Heart left ventricle (tissue), 16 donors: ENCODE measurements around the gene PREP. TPM values are rescaled to one million over a fixed set of nuclear protein-coding genes. Genes with fewer than 3 reads are reported as not detected.
A peak's percentile ranks its signal among the peaks of the same experiment; 100 is the strongest.

Experiments
- ATAC-seq, 4 donors: fragments of 200-7000 bp; cut with Tn5 transposase; one replicate each; pipeline ENCODE4 v1.9.1; 2020 to 2022; ENCODE audit warnings: moderate library complexity in 4 of 4, mild to moderate bottlenecking in 3 of 4, moderate number of reproducible peaks in 1 of 4
- DNase-seq, 5 donors: peaks; one replicate each; pipeline ENCODE4 v3.0.0-alpha.2; 2020
- H3K27ac ChIP-seq, 12 donors: fragments of 200-600 bp; sonication (generic) in 4 of 12; one replicate each; pipeline versions ENCODE4 v1.5.0 to v1.8.0; 2016 to 2022; ENCODE audit warnings: mild to moderate bottlenecking in 2 of 12
- H3K27me3 ChIP-seq, 9 donors: fragments of 200-600 bp; sonication (generic) in 2 of 9; one replicate each; pipeline versions ENCODE4 v1.5.1 to v1.8.0; 2016 to 2022; ENCODE audit warnings: mild to moderate bottlenecking in 3 of 9
- H3K36me3 ChIP-seq, 9 donors: fragments of 200-600 bp; sonication (generic) in 2 of 9; one replicate each; pipeline versions ENCODE4 v1.5.0 to v1.8.0; 2018 to 2022; ENCODE audit warnings: mild to moderate bottlenecking in 2 of 9
- H3K4me1 ChIP-seq, 12 donors: fragments of 200-600 bp; sonication (generic) in 4 of 12; one replicate each; pipeline versions ENCODE4 v1.5.0 to v1.8.0; 2016 to 2022; ENCODE audit warnings: mild to moderate bottlenecking in 3 of 12
- H3K4me3 ChIP-seq, 12 donors: fragments of 200-600 bp; sonication (generic) in 4 of 12; one replicate each; pipeline versions ENCODE4 v1.5.0 to v1.8.0; 2017 to 2022; ENCODE audit warnings: mild to moderate bottlenecking in 9 of 12, moderate library complexity in 4 of 12
- H3K9me3 ChIP-seq, 12 donors: fragments of 200-600 bp; sonication (generic) in 4 of 12; one replicate each; pipeline versions ENCODE4 v1.5.0 to v1.8.0; 2016 to 2022; ENCODE audit warnings: mild to moderate bottlenecking in 1 of 12
- POLR2A ChIP-seq, 2 donors: fragments of 450-650 bp; IDR thresholded peaks; one replicate each; pipeline ENCODE4 v1.6.1; 2017; ENCODE audit warnings: antibody characterized with exemption in 2 of 2, mild to moderate bottlenecking in 2 of 2, moderate library complexity in 2 of 2
- WGBS, 4 donors: extraction: QIAGEN DNeasy Blood & Tissue Kit in 2 of 4; methylation state at CpG; one replicate each; pipeline versions ENCODE4 v1.1.5 to v1.1.7; 2013 to 2018; 5-methylcytosine and 5-hydroxymethylcytosine counted together
- intact Hi-C, 10 donors: fragments of 100-400 bp; cut with DNase I; formaldehyde crosslinking; loops; one replicate each; pipeline versions ENCODE4 v1.11.1 to v1.14.2; 2022
- polyA plus RNA-seq, 2 donors: library from polyadenylated mRNA; stranded (reverse); fragments of 200-250 nt; gene quantifications; one replicate each; pipeline ENCODE4 v1.2.3, GENCODE V29; 2013
- total RNA-seq, 9 donors: library from RNA; depleted of rRNA in 2 of 9; stranded (reverse); fragments of >200 nt in 2 of 9; fragmentation: NEBNext Ultra II Directional in 3 of 9; extraction: Animal tissue kit (Norgen Biotek cat#: 25700) in 3 of 9; gene quantifications; one replicate each; pipeline versions ENCODE4 v1.1.0 to v1.2.4, GENCODE V29; 2016 to 2023
- TF ChIP-seq, protein P1 (sequence below), 12 donors: fragments of 200-600 bp; sonication (generic) in 4 of 12; IDR thresholded peaks; one replicate each; pipeline versions ENCODE4 v1.5.0 to v1.8.0; 2018 to 2022; ENCODE audit warnings: antibody characterized with exemption in 12 of 12, mild to moderate bottlenecking in 5 of 12
- donor health status: ischemic (EF 13 %, LVEDD 7.1; RV severe dilation, severe dysfunction).
- donor health status: healthy with polysubstance abuse.
- donor health status: DM: no; HTN: yes; CAD: no.
- donor health status: DM: no; HTN: no; CAD: no.
- donor health status: ischemic (EF 25% LVEDD 6.9; RV normal size, moderate dysfunction).
- donor health status: ischemic (EF 25% LVEDD 5.7; RV mildly dilated, moderate dysfunction).
- donor health status: healthy.
- donor health status: DM: yes; HTN: yes; CAD: no.
- donor health status: ischemic (EF 35%, LVEDD 5.7; RV mildly dilated, moderate dysfunction).
- donor health status: nonischemic (EF 11% LVEDD 7.7; RV severe dilation, severe dysfunction).
- donor health status: DM: yes; HTN: yes; CAD: no.
- donor health status: PGD.
- donor health status: ischemic (EF 29% LVEDD 5.4; RV normal size, mild dysfunction).
- donor health status: nonischemic (EF 23%, LVEDD 6.1; RV moderate dilation, normal function).

Gene PREP
- total and polyA plus RNA-seq, 11 donors, result 13.1 to 35.9 (median 29.6) TPM

DNA sequence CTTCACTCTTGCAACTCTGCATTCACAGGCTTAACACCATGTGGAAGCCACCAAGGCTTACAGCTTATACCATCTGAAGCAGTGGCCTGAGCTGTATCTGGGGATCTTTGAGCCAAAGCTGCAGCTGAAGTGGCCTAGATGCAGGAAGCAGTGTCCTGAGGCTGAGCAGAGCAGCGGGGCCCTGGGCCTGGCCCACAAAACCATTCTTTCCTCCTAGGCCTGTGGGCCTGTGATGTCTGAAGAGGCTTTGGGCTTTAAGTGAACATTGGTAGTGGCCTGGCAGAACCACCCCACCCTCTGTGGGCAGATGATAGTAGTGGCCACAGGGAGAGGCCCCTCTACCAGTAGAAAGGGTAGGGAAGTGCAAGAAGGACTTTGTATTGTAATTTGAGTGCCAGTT, 6.9 kb upstream of the PREP start:
- Histone ChIP-seq H3K27me3 (peaks cover 0 to 6% (median 0%) of the 10 kb centered on the region in 9 donors), H3K4me3 (no peak overlapping the region), H3K36me3 (no peaks in the 10 kb centered on the region), H3K9me3 (peaks cover 0 to 11% (median 0%) of the 10 kb centered on the region in 12 donors), H3K4me1 (no peaks in the 10 kb centered on the region), H3K27ac (no peak overlapping the region)
- no peak for ATAC-seq
- no peak for DNase-seq
- WGBS, 4 donors, result 80 to 95% (median 86%) methylated on average over 1 of the region's 1 CpG
- no peak for TF ChIP-seq POLR2A (IDR thresholded peaks at IDR 0.05)
- TF ChIP-seq, protein P1, sequence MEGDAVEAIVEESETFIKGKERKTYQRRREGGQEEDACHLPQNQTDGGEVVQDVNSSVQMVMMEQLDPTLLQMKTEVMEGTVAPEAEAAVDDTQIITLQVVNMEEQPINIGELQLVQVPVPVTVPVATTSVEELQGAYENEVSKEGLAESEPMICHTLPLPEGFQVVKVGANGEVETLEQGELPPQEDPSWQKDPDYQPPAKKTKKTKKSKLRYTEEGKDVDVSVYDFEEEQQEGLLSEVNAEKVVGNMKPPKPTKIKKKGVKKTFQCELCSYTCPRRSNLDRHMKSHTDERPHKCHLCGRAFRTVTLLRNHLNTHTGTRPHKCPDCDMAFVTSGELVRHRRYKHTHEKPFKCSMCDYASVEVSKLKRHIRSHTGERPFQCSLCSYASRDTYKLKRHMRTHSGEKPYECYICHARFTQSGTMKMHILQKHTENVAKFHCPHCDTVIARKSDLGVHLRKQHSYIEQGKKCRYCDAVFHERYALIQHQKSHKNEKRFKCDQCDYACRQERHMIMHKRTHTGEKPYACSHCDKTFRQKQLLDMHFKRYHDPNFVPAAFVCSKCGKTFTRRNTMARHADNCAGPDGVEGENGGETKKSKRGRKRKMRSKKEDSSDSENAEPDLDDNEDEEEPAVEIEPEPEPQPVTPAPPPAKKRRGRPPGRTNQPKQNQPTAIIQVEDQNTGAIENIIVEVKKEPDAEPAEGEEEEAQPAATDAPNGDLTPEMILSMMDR (IDR thresholded peaks at IDR 0.05), result no peak
- intact Hi-C loops, result loop anchor here in 2 of 10 donors (5.0 kb wide), 1 partner anchor 317 kb away; no protein-coding TSS in a partner anchor

DNA sequence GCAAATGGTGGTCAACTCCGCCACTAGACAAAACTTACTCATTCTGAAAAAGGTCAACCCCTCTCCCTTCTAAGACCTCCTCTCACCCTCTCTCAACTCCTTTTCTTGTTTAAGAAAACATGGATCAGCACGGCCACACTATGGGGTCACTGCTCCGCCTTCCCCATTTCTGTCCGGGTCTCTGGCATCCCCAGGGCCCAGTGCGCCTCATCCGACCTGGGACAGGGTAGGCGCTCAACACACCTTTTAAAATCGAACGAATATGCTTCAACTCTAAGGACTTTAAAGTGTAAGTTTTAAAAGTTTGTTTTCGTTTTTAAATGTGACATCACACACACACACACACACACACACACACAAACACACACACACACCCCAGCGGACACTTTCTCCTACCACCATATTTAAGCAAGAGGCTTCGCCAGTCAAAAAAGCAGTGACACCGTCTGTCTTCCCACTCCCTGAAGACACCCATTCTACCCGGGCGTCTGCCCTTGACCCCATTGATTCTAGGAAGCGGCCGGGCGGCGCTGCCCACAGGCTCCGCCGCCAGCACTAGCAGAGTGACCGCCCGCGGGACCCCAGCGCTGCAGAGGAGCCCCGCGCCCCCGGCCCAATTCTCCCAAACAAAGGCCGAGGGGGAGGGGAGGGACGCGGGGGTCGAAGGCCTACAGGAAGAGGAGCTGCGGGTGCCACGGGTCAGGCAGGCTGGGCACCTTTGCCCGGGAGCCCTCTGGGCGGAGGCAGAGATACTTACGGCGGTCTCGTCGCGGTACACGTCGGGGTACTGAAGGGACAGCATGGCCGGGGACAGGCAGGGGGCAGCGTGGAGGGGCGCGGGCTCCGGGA, 568 bp downstream of the PREP start:
- H3K27ac ChIP-seq, result peak overlapping the region; percentile 33 to 91 (median 85)
- H3K36me3 ChIP-seq, result peaks cover 0 to 4% (median 1%) of the 10 kb centered on the region in 9 donors
- ATAC-seq, result peak in 3 of 4 donors; percentile 21 to 41 (median 22)
- H3K4me3 ChIP-seq, result peak overlapping the region; percentile 70 to 100 (median 94)
- no peaks in the 10 kb centered on the region for H3K9me3 ChIP-seq
- H3K4me1 ChIP-seq, result peaks cover 0 to 53% (median 27%) of the 10 kb centered on the region in 12 donors
- TF ChIP-seq, protein P1 (IDR thresholded peaks at IDR 0.05), result no peak
- TF ChIP-seq POLR2A (IDR thresholded peaks at IDR 0.05), result no peak
- no peaks in the 10 kb centered on the region for H3K27me3 ChIP-seq
- intact Hi-C loops, result loop anchor here in 8 of 10 donors (2.0 to 5.0 kb wide), 5 partner anchors 85 to 315 kb away; a partner anchor contains a TSS
- 5 to 8% (median 5%) methylated on average over 32 to 48 of the region's 48 CpGs for WGBS, 4 donors
- DNase-seq, result peak in 2 of 5 donors; percentile 40 to 54

DNA sequence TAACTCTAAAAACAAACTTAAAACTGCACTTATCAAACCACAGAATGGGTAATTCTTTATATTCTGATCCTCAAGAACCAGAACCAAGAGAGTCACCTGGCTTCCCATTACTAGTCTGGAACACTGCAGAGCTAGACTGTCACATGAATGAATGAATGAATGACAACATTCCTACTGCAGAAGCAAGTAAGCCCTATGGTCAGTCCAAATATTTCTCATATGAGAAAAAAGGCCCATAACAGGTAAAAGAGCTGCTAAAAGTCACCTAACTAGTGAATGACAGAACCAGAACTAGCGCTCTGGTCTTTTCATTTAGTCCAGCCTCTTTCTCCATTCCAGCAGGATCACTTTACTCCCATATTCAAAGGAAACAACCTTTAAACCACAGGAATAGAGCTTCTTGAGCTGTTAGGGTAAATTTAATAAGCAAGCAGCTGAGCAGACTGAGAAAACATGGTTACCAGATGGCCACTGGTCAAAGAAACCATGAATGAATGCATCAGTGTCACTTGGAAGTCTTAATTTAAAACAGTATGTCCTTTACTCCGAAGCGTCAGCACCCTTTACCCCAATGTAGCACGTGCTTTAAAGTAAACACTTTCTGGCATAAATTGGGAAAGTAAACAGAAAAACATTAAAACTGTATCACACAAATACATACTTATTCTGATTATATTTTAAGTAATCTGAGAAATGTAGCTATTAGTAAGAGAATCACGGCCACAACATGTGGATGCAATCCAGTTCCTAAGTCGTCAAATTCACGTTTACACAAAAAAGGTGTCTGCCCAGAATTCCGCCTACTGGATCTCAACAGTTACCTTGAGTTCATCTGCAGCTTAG, 1.4 kb downstream of the PREP start:
- WGBS, 4 donors, result 64 to 70% (median 67%) methylated on average over 8 of the region's 8 CpGs
- intact Hi-C loops, result loop anchor here in 8 of 10 donors (2.0 to 5.0 kb wide), 5 partner anchors 84 to 314 kb away; a partner anchor contains a TSS
- no peak for DNase-seq
- Histone ChIP-seq H3K27me3 (no peaks in the 10 kb centered on the region), H3K36me3 (peaks cover 0 to 13% (median 9%) of the 10 kb centered on the region in 9 donors), H3K4me3 (peak overlapping the region in 11 of 12 donors; percentile 70 to 100 (median 94)), H3K9me3 (no peaks in the 10 kb centered on the region), H3K27ac (no peak overlapping the region), H3K4me1 (peaks cover 0 to 53% (median 27%) of the 10 kb centered on the region in 12 donors)
- no peak for ATAC-seq
- TF ChIP-seq, protein P1 (IDR thresholded peaks at IDR 0.05), result no peak
- TF ChIP-seq POLR2A (IDR thresholded peaks at IDR 0.05), result no peak
